ENCODE results near the gene UBXN7. TPM values are rescaled to one million over a fixed set of nuclear protein-coding genes. Genes with fewer than 3 reads are reported as not detected.

The UBXN7 gene
- total RNA-seq, 4 donors from 2014 or later, result 11.2 to 22.7 (median 13.1) TPM

DNA sequence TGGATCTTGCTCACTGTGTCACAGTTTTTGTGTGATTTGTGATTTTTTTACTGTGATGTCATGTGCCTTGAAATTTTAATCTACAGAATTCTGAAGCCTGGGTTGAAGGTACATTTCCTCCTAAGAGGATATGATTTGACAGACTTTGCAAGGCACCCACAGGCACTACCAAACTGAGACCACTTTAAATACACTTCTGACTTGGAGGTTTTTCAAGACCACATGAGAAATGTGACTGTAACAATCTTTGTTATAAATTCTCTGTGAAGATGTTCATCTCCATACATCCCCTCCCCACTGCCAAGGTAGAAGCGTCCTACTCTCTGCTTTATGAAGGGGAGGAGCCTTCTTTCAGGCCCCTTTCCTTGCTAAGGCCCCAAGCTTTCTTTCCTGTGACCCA, 22.8 kb downstream of the UBXN7 start:
- TF ChIP-seq, protein P1, sequence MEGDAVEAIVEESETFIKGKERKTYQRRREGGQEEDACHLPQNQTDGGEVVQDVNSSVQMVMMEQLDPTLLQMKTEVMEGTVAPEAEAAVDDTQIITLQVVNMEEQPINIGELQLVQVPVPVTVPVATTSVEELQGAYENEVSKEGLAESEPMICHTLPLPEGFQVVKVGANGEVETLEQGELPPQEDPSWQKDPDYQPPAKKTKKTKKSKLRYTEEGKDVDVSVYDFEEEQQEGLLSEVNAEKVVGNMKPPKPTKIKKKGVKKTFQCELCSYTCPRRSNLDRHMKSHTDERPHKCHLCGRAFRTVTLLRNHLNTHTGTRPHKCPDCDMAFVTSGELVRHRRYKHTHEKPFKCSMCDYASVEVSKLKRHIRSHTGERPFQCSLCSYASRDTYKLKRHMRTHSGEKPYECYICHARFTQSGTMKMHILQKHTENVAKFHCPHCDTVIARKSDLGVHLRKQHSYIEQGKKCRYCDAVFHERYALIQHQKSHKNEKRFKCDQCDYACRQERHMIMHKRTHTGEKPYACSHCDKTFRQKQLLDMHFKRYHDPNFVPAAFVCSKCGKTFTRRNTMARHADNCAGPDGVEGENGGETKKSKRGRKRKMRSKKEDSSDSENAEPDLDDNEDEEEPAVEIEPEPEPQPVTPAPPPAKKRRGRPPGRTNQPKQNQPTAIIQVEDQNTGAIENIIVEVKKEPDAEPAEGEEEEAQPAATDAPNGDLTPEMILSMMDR (IDR thresholded peaks at IDR 0.05), result no peak
- DNase-seq (ENCODE audit: low spot score) (no peak), ATAC-seq (ENCODE audit: low FRiP score) (no peak)

DNA sequence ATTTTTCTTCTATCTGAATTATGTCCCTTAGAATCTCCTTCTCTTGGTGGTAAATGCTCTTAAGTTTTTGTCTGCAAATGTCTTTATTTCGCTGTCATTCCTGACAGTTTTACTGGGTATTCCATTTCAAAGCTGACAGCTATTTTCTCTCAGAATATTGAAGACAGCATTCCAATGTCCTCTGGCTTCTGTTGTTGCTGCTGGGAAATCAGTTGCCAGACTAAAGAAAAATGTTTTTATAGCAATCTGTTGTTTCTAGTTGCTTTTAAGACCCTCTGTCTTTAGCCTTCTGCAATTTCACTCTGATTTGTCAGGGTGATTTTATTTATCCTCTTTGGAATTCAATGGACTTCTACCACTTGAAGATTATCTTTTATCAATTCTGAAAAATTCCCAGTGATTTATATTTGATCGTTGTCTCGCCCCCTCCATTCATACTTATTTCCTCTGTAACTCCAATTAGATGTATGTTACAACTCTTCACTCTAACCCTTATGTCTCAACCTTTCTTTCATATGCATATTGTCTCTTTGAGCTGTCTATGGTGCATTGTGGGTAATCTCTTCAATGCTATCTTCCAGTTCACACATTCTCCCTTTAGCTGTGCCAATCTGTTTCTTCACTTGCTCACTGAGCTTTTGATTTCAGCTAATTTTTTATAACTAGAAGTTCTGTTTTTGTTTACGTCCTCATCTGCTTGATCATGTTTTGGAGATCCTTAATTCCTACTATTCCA, 23.5 kb downstream of the UBXN7 start:
- TF ChIP-seq, protein P1 (IDR thresholded peaks at IDR 0.05), result no peak
- no peak for ATAC-seq (ENCODE audit: low FRiP score)
- no peak for DNase-seq (ENCODE audit: low spot score)

DNA sequence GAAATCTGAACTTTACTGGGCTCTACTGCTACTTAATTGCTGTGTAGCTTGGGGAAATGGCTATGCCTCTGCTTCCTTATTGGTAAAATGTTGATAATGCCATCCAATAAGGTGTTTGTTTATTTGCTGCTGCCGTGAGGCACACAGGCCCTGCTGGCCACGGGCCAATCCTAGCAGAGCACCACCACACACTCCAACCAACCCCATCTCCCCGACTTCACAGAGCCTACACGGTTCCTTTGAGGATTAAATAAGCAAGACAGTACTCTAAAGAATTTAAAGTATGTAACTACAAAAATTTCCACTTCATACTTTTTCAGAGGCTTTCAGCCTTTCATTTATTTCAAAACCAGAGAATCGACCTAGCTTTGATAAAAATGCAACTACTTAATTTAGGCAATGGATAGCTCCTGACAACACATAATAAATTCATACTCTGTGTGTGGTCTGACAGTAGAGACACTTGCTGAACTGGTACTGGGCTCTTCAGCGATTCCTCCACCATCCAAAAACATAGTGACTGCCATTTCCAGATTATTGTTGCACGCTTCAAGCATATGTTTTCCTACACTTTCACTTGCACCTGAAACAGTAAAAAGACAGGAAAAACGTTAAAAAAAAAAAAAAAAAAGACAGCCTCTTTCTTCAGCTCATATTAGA, 25.3 kb downstream of the UBXN7 start:
- ATAC-seq (ENCODE audit: low FRiP score) (peak; percentile 86), DNase-seq (ENCODE audit: low spot score) (no peak)
- TF ChIP-seq, protein P1 (IDR thresholded peaks at IDR 0.05), result no peak

DNA sequence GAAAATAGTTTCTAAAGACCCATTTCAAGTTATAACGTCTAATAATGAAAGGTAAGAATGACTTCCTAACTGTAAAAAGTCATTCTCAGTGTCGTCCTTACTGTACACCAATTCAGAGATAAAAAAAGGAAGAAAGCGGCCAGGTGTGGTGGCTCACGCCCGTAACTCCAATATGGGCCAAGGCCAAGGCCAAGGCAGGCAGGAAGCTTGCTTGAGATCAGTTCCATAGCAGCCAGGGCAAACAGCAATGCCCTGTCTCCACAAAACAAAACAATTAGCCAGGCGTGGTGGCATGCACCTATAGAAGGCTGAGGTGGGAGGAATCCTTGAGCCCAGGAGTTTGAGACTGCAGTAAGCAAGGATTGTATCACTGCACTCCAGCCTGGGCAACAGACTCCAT, 31.9 kb downstream of the UBXN7 start:
- no peak for ATAC-seq (ENCODE audit: low FRiP score)
- TF ChIP-seq, protein P1 (IDR thresholded peaks at IDR 0.05), result no peak
- no peak for DNase-seq (ENCODE audit: low spot score)

DNA sequence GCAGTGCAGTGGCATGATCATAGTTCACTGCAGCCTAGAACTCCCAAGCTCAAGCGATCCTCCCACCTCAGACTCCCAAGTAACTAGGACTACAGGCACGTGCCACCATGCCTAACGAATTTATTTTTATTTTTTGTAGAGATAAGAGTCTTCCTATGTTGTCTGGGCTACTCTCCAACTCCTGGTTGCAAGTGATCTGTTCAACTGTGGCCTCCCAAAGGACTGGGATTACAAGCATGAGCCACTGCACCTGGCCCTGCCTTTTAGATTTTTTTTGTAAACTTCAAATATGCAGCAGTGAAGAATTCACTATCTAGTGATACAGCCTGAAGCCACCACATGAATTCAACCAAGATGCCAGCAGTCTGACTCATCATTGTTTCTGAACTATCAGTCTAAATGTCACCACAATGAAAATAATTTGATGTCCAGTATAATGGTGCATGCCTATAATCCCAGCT, 32.7 kb downstream of the UBXN7 start:
- no peak for ATAC-seq (ENCODE audit: low FRiP score)
- TF ChIP-seq, protein P1 (IDR thresholded peaks at IDR 0.05), result no peak
- DNase-seq (ENCODE audit: low spot score), result no peak

DNA sequence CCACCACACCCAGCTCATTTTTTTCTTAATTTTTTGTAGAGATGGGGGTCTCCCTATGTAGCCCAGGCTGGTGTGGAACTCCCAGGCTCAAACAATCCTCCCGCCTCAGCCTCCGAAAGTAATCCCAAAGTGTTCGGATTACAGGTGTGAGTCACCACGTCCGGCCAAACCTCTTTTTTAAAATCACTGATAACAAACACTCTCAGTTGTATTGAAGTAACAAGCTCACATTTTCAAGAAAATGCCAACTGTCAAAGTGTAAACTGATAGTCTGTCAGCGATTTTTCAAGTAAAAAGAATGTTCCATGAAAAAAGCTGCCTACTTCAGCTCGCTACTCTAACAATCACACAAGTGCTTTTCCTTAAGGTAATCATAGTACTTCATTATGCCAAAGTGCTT, 33.4 kb downstream of the UBXN7 start:
- no peak for ATAC-seq (ENCODE audit: low FRiP score)
- TF ChIP-seq, protein P1 (IDR thresholded peaks at IDR 0.05), result no peak
- DNase-seq (ENCODE audit: low spot score), result no peak

DNA sequence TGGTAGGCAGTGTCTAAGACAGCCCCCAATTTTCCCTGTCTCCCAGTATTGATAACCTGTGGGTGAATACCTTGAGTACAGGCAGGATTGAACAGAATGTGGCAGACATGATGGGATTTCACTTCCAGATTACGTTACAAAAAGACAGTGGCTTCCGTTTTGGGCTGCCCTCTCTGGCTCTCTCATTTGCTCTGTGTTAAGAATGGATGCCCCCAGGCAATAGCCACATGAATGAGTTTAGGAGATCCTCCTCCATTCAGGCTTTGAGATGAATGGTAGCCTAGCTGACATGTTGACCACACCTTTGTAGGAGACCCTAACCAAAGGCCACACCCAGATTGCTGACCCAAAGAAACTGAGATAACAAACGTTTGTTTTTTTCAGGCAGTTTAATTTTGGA, 34.3 kb downstream of the UBXN7 start:
- TF ChIP-seq, protein P1 (IDR thresholded peaks at IDR 0.05), result no peak
- DNase-seq (ENCODE audit: low spot score) (no peak), ATAC-seq (ENCODE audit: low FRiP score) (no peak)
